ENCODE results near the gene SP1. TPM values are rescaled to one million over a fixed set of nuclear protein-coding genes. Genes with fewer than 3 reads are reported as not detected.
"Not testable (repeated sequence)": the region's sequence is repeated elsewhere in the genome, so short reads cannot be mapped to it uniquely, and the experiment has no call there.

Gene SP1
- total and polyA plus RNA-seq, 7 experiments from 2014 or later: 10.2 to 103 (median 75.7) TPM

DNA sequence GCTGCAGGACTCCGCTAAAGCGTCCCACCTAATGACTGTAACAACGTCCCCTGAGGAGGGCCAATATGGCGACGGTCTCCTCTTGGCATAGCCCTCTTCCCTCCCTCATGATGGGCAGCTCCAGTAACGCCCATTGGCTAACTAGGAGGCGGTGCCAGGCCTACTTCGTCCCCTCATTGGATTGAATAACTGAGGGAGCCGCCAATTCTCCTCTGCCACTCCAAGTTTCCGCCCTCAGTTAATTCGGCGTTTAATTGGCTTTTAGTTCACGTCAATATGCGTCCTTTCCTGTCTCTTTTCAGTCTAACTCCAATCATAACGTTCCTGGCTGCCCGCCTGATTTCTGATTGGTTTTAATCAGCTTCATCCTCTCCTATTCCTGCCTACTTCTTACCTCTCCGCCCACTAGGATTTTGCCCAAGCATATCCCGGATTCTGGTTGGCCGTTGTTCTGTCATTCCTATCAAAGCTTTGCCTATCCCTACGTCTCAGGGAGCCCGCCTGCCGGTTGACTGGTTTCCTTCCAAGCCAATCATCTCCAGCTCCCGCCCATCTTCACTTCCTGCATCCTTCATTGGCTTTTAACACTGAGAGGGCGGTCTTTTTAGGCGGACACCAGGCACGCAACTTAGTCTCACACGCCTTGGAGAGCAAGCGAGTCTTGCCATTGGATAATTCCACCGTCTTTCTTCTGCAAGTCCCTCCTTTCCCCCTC lies 430 bp upstream of the SP1 start:
- peaks cover 0 to 27% (median 14%) of the 10 kb centered on the region in 5 donors for H3K36me3 Mint-ChIP-seq
- H3K4me3 ChIP-seq (ENCODE audit: low read length): peak overlapping the region; percentile 61

DNA sequence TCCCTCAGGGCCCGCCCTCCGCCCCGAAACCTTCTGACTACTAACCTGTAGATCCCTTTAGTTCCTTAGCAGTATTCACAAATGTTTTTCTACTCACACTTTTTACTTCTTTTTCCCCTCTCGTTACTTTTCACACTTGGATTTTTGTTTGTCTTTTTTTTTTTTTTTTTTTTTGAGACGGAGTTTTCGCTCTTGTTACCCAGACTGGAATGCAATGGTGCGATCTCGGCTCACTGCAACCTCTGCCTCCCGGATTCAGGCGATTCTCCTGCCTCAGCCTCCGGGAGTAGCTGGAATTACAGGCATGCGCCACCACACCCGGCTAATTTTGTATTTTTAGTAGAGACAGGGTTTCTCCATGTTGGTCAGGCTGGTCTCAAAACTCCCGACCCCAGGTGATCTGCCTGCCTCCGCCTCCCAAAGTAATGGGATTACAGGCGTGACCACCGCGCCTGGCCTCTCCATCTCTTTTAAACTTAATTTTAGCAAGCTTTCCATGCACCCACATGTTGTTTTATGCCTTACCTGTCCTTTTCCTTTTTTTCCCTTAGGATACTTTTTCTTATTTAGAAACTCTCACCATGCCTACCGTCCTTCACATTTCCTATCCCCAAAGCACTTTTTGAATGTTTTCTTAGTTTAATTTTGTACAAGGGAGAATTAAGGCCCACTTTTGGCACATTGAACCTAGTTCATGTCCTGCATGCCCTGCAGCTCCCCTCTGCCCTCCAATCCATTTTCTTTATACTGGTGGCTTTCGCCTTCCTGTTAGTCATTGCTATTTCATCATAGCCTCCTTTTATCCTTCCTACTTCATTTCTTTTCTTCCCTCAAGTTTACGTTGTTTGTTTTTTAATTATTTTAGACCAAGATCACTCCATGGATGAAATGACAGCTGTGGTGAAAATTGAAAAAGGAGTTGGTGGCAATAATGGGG lies 1.1 kb downstream of the SP1 start:
- Histone ChIP-seq H3K4me3 (ENCODE audit: low read length) (peak overlapping the region; percentile 50), H3K4me1 (ENCODE audit: control insufficient read depth in 2 of 2, insufficient read depth in 2 of 2, low read length in 2 of 2) (peaks cover 38 to 44% of the 10 kb centered on the region in 2 donors), H3K36me3 (ENCODE audit: control insufficient read depth in 2 of 3, insufficient read depth in 3 of 3, low read length in 3 of 3) (peaks cover 0 to 25% (median 13%) of the 10 kb centered on the region in 3 experiments), H3K27me3 (ENCODE audit: control insufficient read depth in 2 of 2, insufficient read depth in 2 of 2, low read length in 2 of 2) (no peaks in the 10 kb centered on the region), H3K9me3 (ENCODE audit: control insufficient read depth in 2 of 3, low read length in 3 of 3) (no peaks in the 10 kb centered on the region), H3K27ac (ENCODE audit: low read depth, low read length) (peak overlapping the region; percentile 48)
- Mint-ChIP-seq H3K36me3 (peaks cover 0 to 31% (median 14%) of the 10 kb centered on the region in 5 donors), H3K27me3 (no peaks in the 10 kb centered on the region), H3K4me3 (peak overlapping the region; percentile 82 to 95 (median 86)), H3K9me3 (peaks cover 0 to 2% (median 0%) of the 10 kb centered on the region in 11 donors), H3K4me1 (peaks cover 31 to 50% (median 43%) of the 10 kb centered on the region in 7 donors), H3K27ac (peak overlapping the region; percentile 62 to 97 (median 83))
- no peak for ATAC-seq
- CTCF ChIA-PET: interaction anchor here (0.6 to 5.5 kb wide), 6 partner anchors 14 to 224 kb away, joined by 3 to 31 read pairs (median 6); no protein-coding TSS in a partner anchor
- POLR2A ChIA-PET: interaction anchor here (0.6 to 3.8 kb wide), 11 partner anchors 18 to 219 kb away, joined by 3 to 39 read pairs (median 4); partner anchors contain the start of genes MAP3K12, PRR13 and TARBP2
- intact Hi-C loops (cut with micrococcal nuclease): loop anchor here (1.0 to 2.0 kb wide), 7 partner anchors 57 to 346 kb away; partner anchors contain the start of genes ATF7 (in 2 of the 2), PRR13 (in 2 of the 2), CALCOCO1 (in 1 of the 2) and PFDN5 (in 1 of the 2)
- no peak for DNase-seq

More for the DNA sequence above, 430 bp upstream of the SP1 start:
- Mint-ChIP-seq H3K9me3 (peaks cover 0 to 2% (median 0%) of the 10 kb centered on the region in 11 donors), H3K4me1 (peaks cover 31 to 44% (median 37%) of the 10 kb centered on the region in 7 donors), H3K4me3 (no peak overlapping the region), H3K27ac (no peak overlapping the region), H3K27me3 (no peaks in the 10 kb centered on the region)
- no peaks in the 10 kb centered on the region for H3K27me3 ChIP-seq (ENCODE audit: control insufficient read depth in 2 of 2, insufficient read depth in 2 of 2, low read length in 2 of 2)
- CTCF ChIA-PET: interaction anchor here (0.6 to 3.0 kb wide), 10 partner anchors 11 to 130 kb away, joined by 3 to 15 read pairs (median 4); partner anchors contain the start of genes AAAS and TARBP2
- intact Hi-C loops (cut with micrococcal nuclease): loop anchor here (1.0 to 2.0 kb wide), 20 partner anchors 27 to 1329 kb away; partner anchors contain the start of genes AAAS (in 2 of the 2), ATF7 (in 2 of the 2), CSAD (in 2 of the 2) and EIF4B (in 2 of the 2)
- peak; percentile 85 for ATAC-seq
- peak in 8 of 9 donors; percentile 54 to 100 (median 99) for DNase-seq
- peak overlapping the region; percentile 91 for H3K27ac ChIP-seq (ENCODE audit: low read depth, low read length)
- POLR2A ChIA-PET: interaction anchor here (0.6 to 3.8 kb wide), 33 partner anchors 9 to 1041 kb away, joined by 3 to 39 read pairs (median 6); partner anchors contain the start of genes AAAS, CSAD, EIF4B and MAP3K12
- H3K36me3 ChIP-seq (ENCODE audit: control insufficient read depth in 2 of 3, insufficient read depth in 3 of 3, low read length in 3 of 3): peaks cover 0 to 24% (median 13%) of the 10 kb centered on the region in 3 experiments
- no peaks in the 10 kb centered on the region for H3K9me3 ChIP-seq (ENCODE audit: control insufficient read depth in 2 of 3, low read length in 3 of 3)
- H3K4me1 ChIP-seq (ENCODE audit: control insufficient read depth in 2 of 2, insufficient read depth in 2 of 2, low read length in 2 of 2): peaks cover 37 to 40% of the 10 kb centered on the region in 2 donors

DNA sequence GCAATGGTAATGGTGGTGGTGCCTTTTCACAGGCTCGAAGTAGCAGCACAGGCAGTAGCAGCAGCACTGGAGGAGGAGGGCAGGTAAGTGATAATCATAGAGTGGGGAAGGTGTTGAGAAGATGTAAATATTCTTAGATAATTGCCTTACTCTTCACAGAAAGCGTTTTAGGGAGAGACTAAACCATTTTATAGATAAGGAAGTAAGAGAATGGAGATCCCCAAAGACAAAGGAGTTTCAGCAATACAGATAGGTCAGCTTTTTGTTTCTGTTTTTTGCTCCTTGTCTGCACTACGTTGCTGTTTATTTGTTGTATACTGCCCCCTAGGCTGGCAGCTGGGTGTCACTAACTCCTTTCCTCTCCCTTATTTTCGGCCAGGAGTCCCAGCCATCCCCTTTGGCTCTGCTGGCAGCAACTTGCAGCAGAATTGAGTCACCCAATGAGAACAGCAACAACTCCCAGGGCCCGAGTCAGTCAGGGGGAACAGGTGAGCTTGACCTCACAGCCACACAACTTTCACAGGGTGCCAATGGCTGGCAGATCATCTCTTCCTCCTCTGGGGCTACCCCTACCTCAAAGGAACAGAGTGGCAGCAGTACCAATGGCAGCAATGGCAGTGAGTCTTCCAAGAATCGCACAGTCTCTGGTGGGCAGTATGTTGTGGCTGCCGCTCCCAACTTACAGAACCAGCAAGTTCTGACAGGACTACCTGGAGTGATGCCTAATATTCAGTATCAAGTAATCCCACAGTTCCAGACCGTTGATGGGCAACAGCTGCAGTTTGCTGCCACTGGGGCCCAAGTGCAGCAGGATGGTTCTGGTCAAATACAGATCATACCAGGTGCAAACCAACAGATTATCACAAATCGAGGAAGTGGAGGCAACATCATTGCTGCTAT lies 2.0 kb downstream of the SP1 start:
- peak overlapping the region; percentile 48 for H3K27ac ChIP-seq (ENCODE audit: low read depth, low read length)
- H3K27me3 ChIP-seq (ENCODE audit: control insufficient read depth in 2 of 2, insufficient read depth in 2 of 2, low read length in 2 of 2): no peaks in the 10 kb centered on the region
- intact Hi-C loops (cut with micrococcal nuclease): loop anchor here (1.0 to 2.0 kb wide), 4 partner anchors 30 to 126 kb away; no protein-coding TSS in a partner anchor
- Mint-ChIP-seq H3K9me3 (peaks cover 0 to 2% (median 0%) of the 10 kb centered on the region in 11 donors), H3K27ac (peak overlapping the region; percentile 11 to 97 (median 83)), H3K4me3 (peak overlapping the region; percentile 82 to 95 (median 86)), H3K36me3 (peaks cover 0 to 32% (median 14%) of the 10 kb centered on the region in 5 donors), H3K27me3 (no peaks in the 10 kb centered on the region), H3K4me1 (peaks cover 31 to 59% (median 50%) of the 10 kb centered on the region in 7 donors)
- peaks cover 47 to 53% of the 10 kb centered on the region in 2 donors for H3K4me1 ChIP-seq (ENCODE audit: control insufficient read depth in 2 of 2, insufficient read depth in 2 of 2, low read length in 2 of 2)
- CTCF ChIA-PET: interaction anchor here (0.6 to 5.5 kb wide), 7 partner anchors 15 to 225 kb away, joined by 3 to 31 read pairs (median 6); no protein-coding TSS in a partner anchor
- peak in 7 of 9 donors; percentile 19 to 45 (median 30) for DNase-seq
- peak overlapping the region; percentile 50 for H3K4me3 ChIP-seq (ENCODE audit: low read length)
- H3K36me3 ChIP-seq (ENCODE audit: control insufficient read depth in 2 of 3, insufficient read depth in 3 of 3, low read length in 3 of 3): peaks cover 0 to 25% (median 13%) of the 10 kb centered on the region in 3 experiments
- no peaks in the 10 kb centered on the region for H3K9me3 ChIP-seq (ENCODE audit: control insufficient read depth in 2 of 3, low read length in 3 of 3)
- POLR2A ChIA-PET: interaction anchor here (0.6 to 1.5 kb wide), 9 partner anchors 10 to 218 kb away, joined by 3 to 7 read pairs (median 4); no protein-coding TSS in a partner anchor
- ATAC-seq: no peak

DNA sequence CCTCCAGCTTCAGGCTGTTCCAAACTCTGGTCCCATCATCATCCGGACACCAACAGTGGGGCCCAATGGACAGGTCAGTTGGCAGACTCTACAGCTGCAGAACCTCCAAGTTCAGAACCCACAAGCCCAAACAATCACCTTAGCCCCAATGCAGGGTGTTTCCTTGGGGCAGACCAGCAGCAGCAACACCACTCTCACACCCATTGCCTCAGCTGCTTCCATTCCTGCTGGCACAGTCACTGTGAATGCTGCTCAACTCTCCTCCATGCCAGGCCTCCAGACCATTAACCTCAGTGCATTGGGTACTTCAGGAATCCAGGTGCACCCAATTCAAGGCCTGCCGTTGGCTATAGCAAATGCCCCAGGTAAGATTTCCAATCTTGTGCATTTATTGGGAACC lies 3.3 kb downstream of the SP1 start:
- intact Hi-C loops (cut with micrococcal nuclease): no loop called here

DNA sequence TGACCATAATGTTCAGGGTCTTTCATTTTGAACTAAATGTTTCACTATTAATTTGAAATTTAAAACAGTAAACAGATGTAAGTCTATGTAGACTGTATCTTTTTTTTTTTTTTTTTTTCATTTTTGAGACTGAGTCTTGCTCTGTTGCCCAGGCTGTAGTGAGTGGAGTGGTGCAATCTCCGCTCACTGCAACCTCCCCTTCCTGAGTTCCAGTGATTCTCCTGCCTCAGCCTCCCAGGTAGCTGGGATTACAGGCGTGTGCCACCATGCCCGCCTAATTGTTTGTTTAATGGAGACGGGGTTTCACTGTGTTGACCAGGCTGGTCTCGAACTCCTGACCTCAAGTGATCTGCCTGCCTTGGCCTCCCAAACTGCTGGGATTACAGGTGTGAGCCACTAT lies 6.4 kb downstream of the SP1 start:
- H3K4me3 ChIP-seq (ENCODE audit: low read length): not testable (repeated sequence)
- Mint-ChIP-seq H3K36me3 (peaks cover 0 to 44% (median 27%) of the 10 kb centered on the region in 5 donors), H3K4me3 (peak overlapping the region; percentile 64 to 89 (median 77))

More for the DNA sequence above, 3.3 kb downstream of the SP1 start:
- H3K4me1 Mint-ChIP-seq: peaks cover 40 to 67% (median 58%) of the 10 kb centered on the region in 7 donors
- no peaks in the 10 kb centered on the region for H3K27me3 ChIP-seq (ENCODE audit: control insufficient read depth in 2 of 2, insufficient read depth in 2 of 2, low read length in 2 of 2)
- POLR2A ChIA-PET: interaction anchor here (1.2 to 1.6 kb wide), 2 partner anchors 14 to 60 kb away, joined by 3 to 9 read pairs; no protein-coding TSS in a partner anchor
- no peak overlapping the region for H3K4me3 ChIP-seq (ENCODE audit: low read length)
- peaks cover 0 to 29% (median 13%) of the 10 kb centered on the region in 3 experiments for H3K36me3 ChIP-seq (ENCODE audit: control insufficient read depth in 2 of 3, insufficient read depth in 3 of 3, low read length in 3 of 3)
- no peak overlapping the region for H3K27ac ChIP-seq (ENCODE audit: low read depth, low read length)
- H3K9me3 ChIP-seq (ENCODE audit: control insufficient read depth in 2 of 3, low read length in 3 of 3): no peaks in the 10 kb centered on the region
- ATAC-seq (no peak), DNase-seq (no peak)
- peaks cover 50 to 64% of the 10 kb centered on the region in 2 donors for H3K4me1 ChIP-seq (ENCODE audit: control insufficient read depth in 2 of 2, insufficient read depth in 2 of 2, low read length in 2 of 2)
- peak overlapping the region in 6 of 9 donors; percentile 23 to 62 (median 48) for H3K27ac Mint-ChIP-seq
- H3K9me3 Mint-ChIP-seq: peaks cover 0 to 2% (median 0%) of the 10 kb centered on the region in 11 donors
- CTCF ChIA-PET: interaction anchor here (1.1 to 5.5 kb wide), 6 partner anchors 15 to 126 kb away, joined by 3 to 31 read pairs (median 5); no protein-coding TSS in a partner anchor
- peak overlapping the region; percentile 81 to 95 (median 86) for H3K4me3 Mint-ChIP-seq
- peaks cover 0 to 39% (median 19%) of the 10 kb centered on the region in 5 donors for H3K36me3 Mint-ChIP-seq
- no peaks in the 10 kb centered on the region for H3K27me3 Mint-ChIP-seq

More for the DNA sequence above, 6.4 kb downstream of the SP1 start:
- ChIA-PET POLR2A (interaction anchor here (0.9 to 1.0 kb wide), 2 partner anchors 9 to 88 kb away, joined by 4 read pairs; no protein-coding TSS in a partner anchor), CTCF (interaction anchor here (0.6 to 2.2 kb wide), 2 partner anchors 32 to 33 kb away, joined by 4 to 6 read pairs; no protein-coding TSS in a partner anchor)
- H3K9me3 Mint-ChIP-seq; H3K27me3 Mint-ChIP-seq; intact Hi-C loops (cut with micrococcal nuclease); H3K27me3 ChIP-seq (ENCODE audit: control insufficient read depth in 2 of 2, insufficient read depth in 2 of 2, low read length in 2 of 2); H3K9me3 ChIP-seq (ENCODE audit: control insufficient read depth in 2 of 3, low read length in 3 of 3); ATAC-seq; DNase-seq: not testable (repeated sequence)
- Mint-ChIP-seq H3K4me1 (peaks cover 55 to 88% (median 77%) of the 10 kb centered on the region in 7 donors), H3K27ac (peak overlapping the region in 6 of 9 donors; percentile 25 to 77 (median 62))
- Histone ChIP-seq H3K4me1 (ENCODE audit: control insufficient read depth in 2 of 2, insufficient read depth in 2 of 2, low read length in 2 of 2) (peaks cover 37 to 62% of the 10 kb centered on the region in 2 donors), H3K36me3 (ENCODE audit: control insufficient read depth in 2 of 3, insufficient read depth in 3 of 3, low read length in 3 of 3) (peaks cover 0 to 33% (median 13%) of the 10 kb centered on the region in 3 experiments), H3K27ac (ENCODE audit: low read depth, low read length) (peak overlapping the region; percentile 56)

Data from naive thymus-derived CD4-positive, alpha-beta T cell (primary cell).